CD4-positive, alpha-beta T cell treated with Interleukin-17A for 1 hour (primary cell): Measurements from ENCODE around the gene PROCR.
"Not testable (repeated sequence)": the region's sequence is repeated elsewhere in the genome, so short reads cannot be mapped to it uniquely, and the experiment has no call there.

Source experiments
- DNase-seq: peaks from one replicate; pipeline ENCODE4 v3.0.0-alpha.2; 2020

The PROCR gene

GRCh38 chr20:35165221-35166185 lies 6.4 kb upstream of the PROCR start:
- DNase-seq: no peak

GRCh38 chr20:35166242-35166830 lies 5.5 kb upstream of the PROCR start:
- DNase-seq: no peak

- DNase-seq: no peak
Observed at GRCh38 chr20:35167787-35168186, 4.1 kb upstream of the PROCR start.

- DNase-seq: not testable (repeated sequence)
Observed at GRCh38 chr20:35168701-35169409, 3.0 kb upstream of the PROCR start.

- DNase-seq: no peak
Observed at GRCh38 chr20:35171438-35171752, 477 bp upstream of the PROCR start.

GRCh38 chr20:35172434-35172806 lies 548 bp downstream of the PROCR start:
- DNase-seq: no peak

- DNase-seq: no peak
Observed at GRCh38 chr20:35173576-35174192, 1.8 kb downstream of the PROCR start.

- no peak for DNase-seq
Observed at GRCh38 chr20:35174458-35175216, 2.8 kb downstream of the PROCR start.

- DNase-seq: no peak
Observed at GRCh38 chr20:35176132-35176531, 4.3 kb downstream of the PROCR start.

- DNase-seq: no peak
Observed at GRCh38 chr20:35179292-35180212, 7.7 kb downstream of the PROCR start.

- DNase-seq: no peak
Observed at GRCh38 chr20:35180266-35180665, 8.4 kb downstream of the PROCR start.

- DNase-seq: no peak
Observed at GRCh38 chr20:35181731-35182130, 9.9 kb downstream of the PROCR start.

GRCh38 chr20:35186691-35187289 lies 14.9 kb downstream of the PROCR start:
- not testable (repeated sequence) for DNase-seq

- no peak for DNase-seq
Observed at GRCh38 chr20:35187584-35188190, 15.8 kb downstream of the PROCR start.

GRCh38 chr20:35189223-35189622 lies 17.4 kb downstream of the PROCR start:
- not testable (repeated sequence) for DNase-seq

GRCh38 chr20:35190556-35190955 lies 18.7 kb downstream of the PROCR start:
- DNase-seq: no peak

- DNase-seq: no peak
Observed at GRCh38 chr20:35191419-35192117, 19.7 kb downstream of the PROCR start.

- DNase-seq: no peak
Observed at GRCh38 chr20:35192118-35192872, 20.4 kb downstream of the PROCR start.
